Suppressor macrophage treated with lipopolysaccharide for 4 hours (primary cell): ENCODE measurements around the gene CLSTN3.

ENCODE experiments used
- DNase-seq: peaks from one replicate; pipeline ENCODE4 v3.0.0-alpha.2; 2020

Gene CLSTN3

GRCh38 chr12:7128681-7129286, 1.4 kb upstream of the CLSTN3 start, which contains the start of gene RBP5:
TSS of gene RBP5 (minus strand) at chr12:7128889. CDS start at chr12:7128775, 114 bp downstream.
- DNase-seq: no peak

GRCh38 chr12:7129287-7129871, 792 bp upstream of the CLSTN3 start:
- no peak for DNase-seq

- no peak for DNase-seq
Measured at GRCh38 chr12:7130701-7131501, 730 bp downstream of the CLSTN3 start.

- no peak for DNase-seq
Measured at GRCh38 chr12:7131502-7131866, 1.3 kb downstream of the CLSTN3 start.

GRCh38 chr12:7134396-7135166, 4.4 kb downstream of the CLSTN3 start:
- DNase-seq: no peak

GRCh38 chr12:7136071-7136470, 5.9 kb downstream of the CLSTN3 start:
- no peak for DNase-seq

- no peak for DNase-seq
Measured at GRCh38 chr12:7136676-7137075, 6.5 kb downstream of the CLSTN3 start.

GRCh38 chr12:7137908-7138307, 7.7 kb downstream of the CLSTN3 start:
- peak; percentile 51 for DNase-seq

- DNase-seq: no peak
Measured at GRCh38 chr12:7139200-7139599, 9.0 kb downstream of the CLSTN3 start.

- no peak for DNase-seq
Measured at GRCh38 chr12:7141351-7142005, 11.3 kb downstream of the CLSTN3 start.

- peak; percentile 86 for DNase-seq
Measured at GRCh38 chr12:7142056-7142644, 12.0 kb downstream of the CLSTN3 start.

- no peak for DNase-seq
Measured at GRCh38 chr12:7142809-7143465, 12.8 kb downstream of the CLSTN3 start.

- no peak for DNase-seq
Measured at GRCh38 chr12:7143564-7143963, 13.4 kb downstream of the CLSTN3 start.

GRCh38 chr12:7144414-7145120, 14.4 kb downstream of the CLSTN3 start:
- peak; percentile 58 for DNase-seq

- no peak for DNase-seq
Measured at GRCh38 chr12:7145671-7146070, 15.5 kb downstream of the CLSTN3 start.

- DNase-seq: no peak
Measured at GRCh38 chr12:7146228-7146627, 16.1 kb downstream of the CLSTN3 start.

GRCh38 chr12:7146906-7147305, 16.7 kb downstream of the CLSTN3 start:
- DNase-seq: no peak

GRCh38 chr12:7150356-7150755, 20.2 kb downstream of the CLSTN3 start:
- no peak for DNase-seq

- no peak for DNase-seq
Measured at GRCh38 chr12:7150841-7151240, 20.7 kb downstream of the CLSTN3 start.

- no peak for DNase-seq
Measured at GRCh38 chr12:7151532-7151931, 21.4 kb downstream of the CLSTN3 start.

GRCh38 chr12:7152818-7153217, 22.6 kb downstream of the CLSTN3 start:
- no peak for DNase-seq
